Panc1 (cell line): ENCODE measurements around the gene DTNB. TPM values are rescaled to one million over a fixed set of nuclear protein-coding genes. Genes with fewer than 3 reads are reported as not detected.

ENCODE experiments used
- ATAC-seq: fragments of 200-7000 bp; cut with Tn5 transposase; 2 replicates; pipeline ENCODE4 v1.9.1; 2020; ENCODE audit warnings: mild to moderate bottlenecking, moderate library complexity
- BruUV-seq: library from RNA; stranded (reverse); fragments of 400-500 nt; replicated peaks from 2 replicates; lab custom pipeline; 2021; lab: Mats Ljungman, UMichigan
- CTCF ChIA-PET: fragments of 300-600 bp; sonication (Branson Sonifier 250); formaldehyde crosslinking; loops from one replicate; lab custom pipeline; 2022; ENCODE audit warnings: antibody characterized with exemption; lab: Charles Lee
- POLR2A ChIA-PET: fragments of 300-600 bp; sonication (Branson Sonifier 250); formaldehyde crosslinking; loops from one replicate; lab custom pipeline; 2022; ENCODE audit warnings: antibody characterized with exemption; lab: Charles Lee
- DNase-seq: peaks from one replicate; pipeline ENCODE4 v3.0.0-alpha.2; 2010; ENCODE audit warnings: low read depth, low spot score
- H3K27ac ChIP-seq: 2 replicates; pipeline ENCODE4 v1.5.1; 2011; ENCODE audit warnings: mild to moderate bottlenecking, low read length, inconsistent platforms
- H3K27me3 ChIP-seq: fragments of 200-500 bp; sonication (Bioruptor generic); 2 replicates; pipeline ENCODE4 v1.6.0; 2014; ENCODE audit warnings: low read length, inconsistent platforms; ENCODE audit not compliant: control insufficient read depth, insufficient read depth
- H3K36me3 ChIP-seq: fragments of 200-500 bp; sonication (Bioruptor generic); 2 replicates; pipeline ENCODE4 v1.5.1; 2014; ENCODE audit warnings: inconsistent platforms, mild to moderate bottlenecking, low read length, moderate library complexity; ENCODE audit not compliant: control insufficient read depth, insufficient read depth
- H3K4me1 ChIP-seq: 2 replicates; pipeline ENCODE4 v1.5.1; 2011; ENCODE audit warnings: inconsistent platforms, mild to moderate bottlenecking, low read length, moderate library complexity; ENCODE audit not compliant: control insufficient read depth, insufficient read depth
- H3K4me3 ChIP-seq, 2 experiments: 2 replicates each; pipeline ENCODE4 v1.5.1; 2011 to 2012; ENCODE audit warnings: low read depth in 2 of 2, low read length in 2 of 2, mild to moderate bottlenecking in 2 of 2, inconsistent platforms in 1 of 2, moderate library complexity in 1 of 2
- H3K9me3 ChIP-seq: fragments of 200-500 bp; sonication (Bioruptor generic); 2 replicates; pipeline ENCODE4 v1.5.1; 2014; ENCODE audit warnings: low read depth, mild to moderate bottlenecking, inconsistent platforms, low read length, moderate library complexity; ENCODE audit not compliant: control insufficient read depth, insufficient read depth
- CTCF ChIP-seq: fragments of 450-650 bp; IDR thresholded peaks from 2 replicates; pipeline ENCODE4 v1.5.1; 2017; ENCODE audit warnings: mild to moderate bottlenecking
- POLR2AphosphoS5 ChIP-seq: IDR thresholded peaks from 2 replicates; pipeline ENCODE4 v1.6.1; 2012; ENCODE audit warnings: mild to moderate bottlenecking, low read depth, low read length, moderate library complexity
- REST ChIP-seq, 2 experiments: IDR thresholded peaks; 2 replicates each; pipeline ENCODE4 v1.6.1; 2011 to 2012; ENCODE audit warnings: low read depth in 2 of 2, control low read depth in 1 of 2, low read length in 1 of 2, mild to moderate bottlenecking in 1 of 2, moderate library complexity in 1 of 2; ENCODE audit not compliant: insufficient read depth in 1 of 2
- SIN3A ChIP-seq: IDR thresholded peaks from 2 replicates; pipeline ENCODE4 v1.6.1; 2012; ENCODE audit warnings: low read depth, mild to moderate bottlenecking, low read length, moderate library complexity, borderline replicate concordance; ENCODE audit not compliant: insufficient read depth
- TCF7L2 ChIP-seq: IDR thresholded peaks from 2 replicates; pipeline ENCODE4 v1.6.1; 2011; ENCODE audit warnings: mild to moderate bottlenecking, low read depth, low read length, inconsistent platforms
- in situ Hi-C: cut with HindIII; loops from 2 replicates; pipeline ENCODE4 v1.10.0; 2016; ENCODE audit warnings: low sequenced_read_pairs, low pct_unique_long_range_greater_than_20kb
- intact Hi-C: fragments of 100-400 bp; cut with micrococcal nuclease; formaldehyde crosslinking; loops from one replicate; pipeline ENCODE4 v1.10.0; 2022; ENCODE audit not compliant: unreplicated experiment
- total RNA-seq: library from RNA; stranded (reverse); gene quantifications from one replicate; pipeline ENCODE4 v1.2.1, GENCODE V29; 2021; ENCODE audit not compliant: unreplicated experiment

Gene DTNB
- total RNA-seq, 1 experiment from 2014 or later: 37.8 TPM

GRCh38 chr2:25561136-25561850 is 112.1 kb downstream of the DTNB start:
- Histone ChIP-seq H3K4me3 (no peak overlapping the region), H3K27ac (no peak overlapping the region), H3K9me3 (no peaks in the 10 kb centered on the region), H3K27me3 (no peaks in the 10 kb centered on the region), H3K4me1 (no peaks in the 10 kb centered on the region), H3K36me3 (no peaks in the 10 kb centered on the region)
- in situ Hi-C loops: no loop called here
- ChIA-PET POLR2A (no interaction called here), CTCF (no interaction called here)
- TF ChIP-seq REST (IDR thresholded peaks at IDR 0.05; ENCODE audit: insufficient read depth in 1 of 2, low read depth in 2 of 2, low read length in 1 of 2) (no peak), SIN3A (no peak), POLR2AphosphoS5 (no peak), TCF7L2 (no peak), CTCF (no peak)
- ATAC-seq (no peak), DNase-seq (no peak)
- no TSS peak for BruUV-seq
- intact Hi-C loops: no loop called here

- in situ Hi-C loops (no loop called here), intact Hi-C loops (no loop called here)
- no peaks in the 10 kb centered on the region for H3K27me3 ChIP-seq
- H3K4me1 ChIP-seq: no peaks in the 10 kb centered on the region
- POLR2A ChIA-PET: no interaction called here
- no peaks in the 10 kb centered on the region for H3K36me3 ChIP-seq
- H3K9me3 ChIP-seq: no peaks in the 10 kb centered on the region
- H3K4me3 ChIP-seq: no peak overlapping the region
- no peak overlapping the region for H3K27ac ChIP-seq
- no peak for TF ChIP-seq SIN3A
- no peak for TF ChIP-seq REST (IDR thresholded peaks at IDR 0.05; ENCODE audit: insufficient read depth in 1 of 2, low read depth in 2 of 2, low read length in 1 of 2)
- no peak for TF ChIP-seq CTCF
- no peak for TF ChIP-seq TCF7L2
- no peak for TF ChIP-seq POLR2AphosphoS5
- no peak for DNase-seq
- CTCF ChIA-PET: no interaction called here
- no peak for ATAC-seq
- BruUV-seq: no TSS peak
Observed at GRCh38 chr2:25559148-25559547, 114.2 kb downstream of the DTNB start.
